H1 (cell line): ENCODE results near the gene ZFTA. TPM values are rescaled to one million over a fixed set of nuclear protein-coding genes. Genes with fewer than 3 reads are reported as not detected.

Experiments
- CTCF ChIA-PET: fragments of 300-600 bp; sonication (Branson Sonifier 250); formaldehyde crosslinking; loops from one replicate; lab custom pipeline; 2021; ENCODE audit not compliant: partially characterized antibody; lab: Charles Lee
- POLR2A ChIA-PET: fragments of 300-600 bp; sonication (Branson Sonifier 250); formaldehyde crosslinking; loops from one replicate; lab custom pipeline; 2021; ENCODE audit warnings: inconsistent platforms; ENCODE audit not compliant: partially characterized antibody; lab: Charles Lee
- DNase-seq, 2 experiments: peaks; one replicate each; pipeline versions ENCODE4 v3.0.0 to v3.0.0-alpha.2; 2010 to 2022; ENCODE audit warnings: low spot score in 2 of 2, low read depth in 1 of 2, mixed read lengths in 1 of 2
- FAIRE-seq: peaks from 2 replicates; lab custom pipeline; 2011; peaks lifted over from hg19 to GRCh38; lab: Jason Lieb, UNC
- H2AFZ ChIP-seq: 2 replicates; pipeline ENCODE4 v1.8.1; 2012; ENCODE audit warnings: low read length, inconsistent platforms
- H2AK5ac ChIP-seq: 2 replicates; pipeline ENCODE4 v1.6.1; 2013; ENCODE audit warnings: low read depth, low read length
- H2BK120ac ChIP-seq: replicated peaks from 2 replicates; pipeline ENCODE3; 2013; ENCODE audit warnings: low read depth, low read length, inconsistent platforms
- H2BK12ac ChIP-seq: 2 replicates; pipeline ENCODE4 v1.6.1; 2013; ENCODE audit warnings: low read depth, low read length
- H2BK15ac ChIP-seq: 2 replicates; pipeline ENCODE4 v1.6.1; 2013; ENCODE audit warnings: low read length
- H2BK20ac ChIP-seq: 2 replicates; pipeline ENCODE4 v1.6.1; 2013; ENCODE audit warnings: low read length
- H2BK5ac ChIP-seq: 2 replicates; pipeline ENCODE4 v1.6.1; 2013; ENCODE audit warnings: low read depth, low read length
- H3K14ac ChIP-seq: 2 replicates; pipeline ENCODE4 v1.6.1; 2013; ENCODE audit warnings: inconsistent platforms; ENCODE audit not compliant: insufficient read length
- H3K18ac ChIP-seq: 2 replicates; pipeline ENCODE4 v1.6.1; 2013; ENCODE audit warnings: low read length; ENCODE audit errors: extremely low read depth
- H3K23ac ChIP-seq: 2 replicates; pipeline ENCODE4 v1.6.1; 2013; ENCODE audit warnings: inconsistent platforms; ENCODE audit not compliant: insufficient read length
- H3K23me2 ChIP-seq: 2 replicates; pipeline ENCODE4 v1.6.1; 2013; ENCODE audit warnings: low read depth, low read length
- H3K27ac ChIP-seq: 2 replicates; pipeline ENCODE4 v1.6.1; 2011; ENCODE audit warnings: low read depth, low read length, inconsistent platforms
- H3K27me3 ChIP-seq, 4 experiments: replicated peaks in 1 of 4; 1 replicate in 1 of 4; 2 replicates in 3 of 4; pipeline versions ENCODE4 v1.6.1 to v1.8.1; 2011 to 2013; ENCODE audit warnings: low read length in 3 of 4, mild to moderate bottlenecking in 3 of 4, inconsistent platforms in 2 of 4, mixed read lengths in 2 of 4, moderate library complexity in 1 of 4; ENCODE audit not compliant: control insufficient read depth in 3 of 4, insufficient read depth in 3 of 4; ENCODE audit errors: extremely low read depth in 1 of 4
- H3K36me3 ChIP-seq, 4 experiments: 2 replicates each; pipeline versions ENCODE4 v1.6.1 to v1.8.1; 2011 to 2013; ENCODE audit warnings: mild to moderate bottlenecking in 4 of 4, low read length in 3 of 4, moderate library complexity in 2 of 4, control low read depth in 1 of 4, inconsistent platforms in 1 of 4; ENCODE audit not compliant: insufficient read depth in 4 of 4, control insufficient read depth in 2 of 4
- H3K4ac ChIP-seq: replicated peaks from 2 replicates; pipeline ENCODE3; 2013; ENCODE audit warnings: low read length, low read depth, mixed read lengths, inconsistent platforms; ENCODE audit not compliant: insufficient read length
- H3K4me1 ChIP-seq, 4 experiments: replicated peaks in 1 of 4; 1 replicate in 1 of 4; 2 replicates in 3 of 4; pipeline versions ENCODE4 v1.6.1 to v1.8.1; 2011 to 2013; ENCODE audit warnings: low read length in 3 of 4, inconsistent platforms in 2 of 4, mixed read lengths in 1 of 4; ENCODE audit not compliant: insufficient read depth in 4 of 4, control insufficient read depth in 3 of 4
- H3K4me2 ChIP-seq, 2 experiments: 2 replicates each; pipeline versions ENCODE4 v1.6.1 to v1.8.1; 2011 to 2013; ENCODE audit warnings: low read depth in 2 of 2, low read length in 2 of 2, control low read depth in 1 of 2, inconsistent platforms in 1 of 2, mild to moderate bottlenecking in 1 of 2; ENCODE audit not compliant: insufficient read depth in 1 of 2
- H3K4me3 ChIP-seq, 4 experiments: fragments of 200-600, 300-600 bp in 1 of 4; sonication (generic), shearing (Covaris generic), sonication (Bioruptor Twin) in 1 of 4; 2 replicates each; pipeline versions ENCODE4 v1.5.1 to v1.8.1; 2011 to 2016; ENCODE audit warnings: low read length in 4 of 4, low read depth in 3 of 4, control low read depth in 2 of 4, inconsistent platforms in 2 of 4, mild to moderate bottlenecking in 2 of 4, mixed read lengths in 1 of 4, moderate library complexity in 1 of 4; ENCODE audit not compliant: insufficient read depth in 2 of 4; ENCODE audit errors: extremely low read depth in 1 of 4
- H3K56ac ChIP-seq: replicated peaks from 2 replicates; pipeline ENCODE3; 2013; ENCODE audit warnings: low read depth, mild to moderate bottlenecking, mixed read lengths, low read length, inconsistent platforms; ENCODE audit not compliant: insufficient read length
- H3K79me1 ChIP-seq: 2 replicates; pipeline ENCODE4 v1.6.1; 2013; ENCODE audit warnings: low read depth, low read length, control low read depth
- H3K79me2 ChIP-seq, 2 experiments: 2 replicates each; pipeline versions ENCODE4 v1.6.1 to v1.8.1; 2012 to 2013; ENCODE audit warnings: low read length in 2 of 2, mild to moderate bottlenecking in 2 of 2, inconsistent platforms in 1 of 2; ENCODE audit not compliant: insufficient read depth in 2 of 2, control insufficient read depth in 1 of 2
- H3K9ac ChIP-seq, 4 experiments: replicated peaks in 1 of 4; 1 replicate in 1 of 4; 2 replicates in 3 of 4; pipeline versions ENCODE4 v1.6.1 to v1.8.1; 2011 to 2013; ENCODE audit warnings: low read depth in 3 of 4, low read length in 3 of 4, control low read depth in 2 of 4, mild to moderate bottlenecking in 2 of 4, moderate library complexity in 2 of 4, inconsistent platforms in 1 of 4; ENCODE audit errors: extremely low read depth in 1 of 4
- H3K9me3 ChIP-seq, 2 experiments: 2 replicates each; pipeline versions ENCODE4 v1.6.1 to v1.8.1; 2012 to 2013; ENCODE audit warnings: mild to moderate bottlenecking in 2 of 2, moderate library complexity in 2 of 2, control low read depth in 1 of 2, inconsistent platforms in 1 of 2, low read depth in 1 of 2, low read length in 1 of 2, mixed read lengths in 1 of 2; ENCODE audit not compliant: insufficient read depth in 2 of 2
- H4K20me1 ChIP-seq, 2 experiments: replicated peaks in 1 of 2; 2 replicates each; pipeline versions ENCODE3 to v1.8.1; 2011 to 2013; ENCODE audit warnings: inconsistent platforms in 2 of 2, low read length in 2 of 2, mild to moderate bottlenecking in 1 of 2; ENCODE audit not compliant: insufficient read depth in 2 of 2, control insufficient read depth in 1 of 2
- H4K5ac ChIP-seq: 2 replicates; pipeline ENCODE4 v1.6.1; 2013; ENCODE audit warnings: low read length, low read depth, mixed read lengths, inconsistent platforms; ENCODE audit not compliant: insufficient read length
- H4K8ac ChIP-seq: 2 replicates; pipeline ENCODE4 v1.8.0; 2013; ENCODE audit warnings: mild to moderate bottlenecking, moderate library complexity, low read length, inconsistent platforms; ENCODE audit not compliant: insufficient read depth; ENCODE audit errors: extremely low read depth
- H4K91ac ChIP-seq: replicated peaks from 2 replicates; pipeline ENCODE3; 2013; ENCODE audit warnings: low read length, mixed read lengths, inconsistent platforms; ENCODE audit not compliant: insufficient read length
- HDAC2 ChIP-seq, 2 experiments: fragments of 300-600 bp in 1 of 2; sonication (generic) in 1 of 2; IDR thresholded peaks; 2 replicates each; pipeline ENCODE4 v1.6.1; 2011 to 2012; ENCODE audit warnings: low read depth in 2 of 2, low read length in 2 of 2, mild to moderate bottlenecking in 2 of 2, moderate library complexity in 2 of 2, borderline replicate concordance in 1 of 2, inconsistent platforms in 1 of 2
- MAFK ChIP-seq: IDR thresholded peaks from 2 replicates; pipeline ENCODE4 v1.6.1; 2012; ENCODE audit warnings: low read depth, mild to moderate bottlenecking, improper control_type of control experiment, low read length
- SIX5 ChIP-seq: IDR thresholded peaks from 2 replicates; pipeline ENCODE4 v1.6.1; 2011; ENCODE audit warnings: mild to moderate bottlenecking, low read depth, low read length
- WGBS, 2 experiments: shearing (Covaris generic) in 1 of 2; methylation state at CpG; one replicate each; pipeline versions ENCODE4 v1.1.6 to v1.1.7; 2013 to 2015; ENCODE audit warnings: low lambda C conversion rate in 2 of 2, mixed read lengths in 2 of 2, inconsistent platforms in 1 of 2, low coverage in 1 of 2, missing lambda C conversion rate in 1 of 2; ENCODE audit not compliant: insufficient replicate concordance in 2 of 2, insufficient coverage in 1 of 2, insufficient read length in 1 of 2; ENCODE audit errors: extremely low coverage in 1 of 2, missing lambda C conversion rate in 1 of 2; 5-methylcytosine and 5-hydroxymethylcytosine counted together
- polyA plus RNA-seq, 7 experiments: library from polyadenylated mRNA; depleted of rRNA in 3 of 7; stranded (reverse) in 5 of 7; unstranded in 2 of 7; fragments of >200 nt in 5 of 7; fragments of 200-250 nt in 2 of 7; gene quantifications; 1 replicate in 5 of 7; 2 replicates in 1 of 7; 4 replicates in 1 of 7; pipeline versions ENCODE4 v1.2.1 to v1.2.3, GENCODE V29; 2011 to 2013; ENCODE audit warnings: missing spikeins in 2 of 7, mixed read lengths in 2 of 7
- total RNA-seq: library from RNA; stranded (reverse); fragmentation: NEBNext Ultra II Directional; extraction: Animal tissue kit (Norgen Biotek cat#: 25700); gene quantifications from 2 replicates; pipeline ENCODE4 v1.2.1, GENCODE V29; 2021
- TF ChIP-seq, protein P1 (sequence below): IDR thresholded peaks from 2 replicates; pipeline ENCODE4 v1.6.1; 2012; ENCODE audit warnings: low read length, inconsistent platforms

The ZFTA gene
- total and polyA plus RNA-seq, 2 of the 8 experiments (the other 6 are each of a cell fraction or from before 2014, with no cell fraction given): 9.5 to 34.0 TPM

DNA sequence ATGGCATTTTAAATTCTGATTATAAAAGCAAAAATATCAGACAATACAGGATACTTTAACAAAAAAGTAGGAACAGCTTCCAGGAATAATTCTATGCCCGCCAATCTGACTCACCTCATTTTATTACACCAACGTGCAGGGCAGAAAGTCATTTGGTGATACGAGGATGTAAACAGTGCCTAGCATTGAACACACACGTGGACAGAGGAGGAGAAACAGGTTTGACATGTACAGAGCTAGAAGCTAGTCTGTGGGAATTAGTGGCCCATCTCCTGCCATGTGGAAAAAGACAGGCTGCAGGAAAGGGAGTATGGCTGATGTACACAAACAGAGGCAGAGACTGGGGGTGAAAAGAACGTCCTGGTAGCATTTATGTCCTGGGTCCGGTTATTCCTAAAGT is 35.7 kb upstream of the ZFTA start:
- Histone ChIP-seq H2BK5ac (no peak overlapping the region), H4K5ac (no peak overlapping the region), H3K18ac (no peak overlapping the region), H3K56ac (no peak overlapping the region), H3K14ac (no peak overlapping the region), H4K8ac (no peak overlapping the region), H3K4me3 (no peak overlapping the region), H3K4ac (no peak overlapping the region), H2BK12ac (no peak overlapping the region), H3K9ac (no peak overlapping the region), H3K9me3 (no peaks in the 10 kb centered on the region), H3K27me3 (no peaks in the 10 kb centered on the region), H2BK15ac (no peak overlapping the region), H4K20me1 (no peaks in the 10 kb centered on the region), H2AFZ (no peak overlapping the region), H2BK120ac (no peak overlapping the region), H3K27ac (no peak overlapping the region), H3K4me2 (no peak overlapping the region), H3K79me1 (no peaks in the 10 kb centered on the region; the same call in 1 of the 2 replicates), H3K23ac (no peak overlapping the region), H3K79me2 (no peaks in the 10 kb centered on the region), H2AK5ac (no peak overlapping the region), H4K91ac (no peak overlapping the region), H3K36me3 (no peaks in the 10 kb centered on the region), H3K4me1 (no peaks in the 10 kb centered on the region), H3K23me2 (no peaks in the 10 kb centered on the region), H2BK20ac (no peak overlapping the region)
- CTCF ChIA-PET: interaction anchor here (1.1 to 1.3 kb wide), 2 partner anchors 31 to 97 kb away, joined by 3 to 5 read pairs; no protein-coding TSS in a partner anchor
- POLR2A ChIA-PET: interaction anchor here (0.5 to 1.5 kb wide), 4 partner anchors 10 to 613 kb away, joined by 3 read pairs; no protein-coding TSS in a partner anchor
- FAIRE-seq (no peak), DNase-seq (no peak)
- TF ChIP-seq HDAC2 (IDR thresholded peaks at IDR 0.05; ENCODE audit: borderline replicate concordance in 1 of 2, low read depth in 2 of 2, low read length in 2 of 2) (no peak), SIX5 (no peak), MAFK (no peak)
- TF ChIP-seq, protein P1, sequence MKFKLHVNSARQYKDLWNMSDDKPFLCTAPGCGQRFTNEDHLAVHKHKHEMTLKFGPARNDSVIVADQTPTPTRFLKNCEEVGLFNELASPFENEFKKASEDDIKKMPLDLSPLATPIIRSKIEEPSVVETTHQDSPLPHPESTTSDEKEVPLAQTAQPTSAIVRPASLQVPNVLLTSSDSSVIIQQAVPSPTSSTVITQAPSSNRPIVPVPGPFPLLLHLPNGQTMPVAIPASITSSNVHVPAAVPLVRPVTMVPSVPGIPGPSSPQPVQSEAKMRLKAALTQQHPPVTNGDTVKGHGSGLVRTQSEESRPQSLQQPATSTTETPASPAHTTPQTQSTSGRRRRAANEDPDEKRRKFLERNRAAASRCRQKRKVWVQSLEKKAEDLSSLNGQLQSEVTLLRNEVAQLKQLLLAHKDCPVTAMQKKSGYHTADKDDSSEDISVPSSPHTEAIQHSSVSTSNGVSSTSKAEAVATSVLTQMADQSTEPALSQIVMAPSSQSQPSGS: no peak
- 93% methylated on average over 6 of the region's 6 CpGs; no CpG with 5 or more reads in 1 of the 2 experiments for WGBS, 2 experiments
